Loucy (cell line): ENCODE results near the gene GJA3.

Experiments used
- CTCF ChIP-seq: fragments of 200-600 bp; sonication (generic); conservative IDR thresholded peaks from 2 replicates; pipeline ENCODE4 v1.5.1; 2014; ENCODE audit warnings: mild to moderate bottlenecking, antibody characterized with exemption, low read length
- EZH2phosphoT487 ChIP-seq: fragments of 200-600 bp; IDR thresholded peaks from 2 replicates; pipeline ENCODE4 v1.6.1; 2018; ENCODE audit warnings: antibody characterized with exemption, mild to moderate bottlenecking, moderate library complexity, borderline replicate concordance

- TF ChIP-seq CTCF (no peak), EZH2phosphoT487 (no peak)
Measured at GRCh38 chr13:20193162-20193906, 32.5 kb upstream of the GJA3 start.
